GM10847 (cell line): ENCODE results near the gene INTS2.

Source experiments
- POLR2A ChIP-seq: IDR thresholded peaks from 2 replicates; pipeline ENCODE4 v1.6.1; 2011; ENCODE audit not compliant: insufficient read length; ENCODE audit errors: extremely low read depth

INTS2 gene

DNA sequence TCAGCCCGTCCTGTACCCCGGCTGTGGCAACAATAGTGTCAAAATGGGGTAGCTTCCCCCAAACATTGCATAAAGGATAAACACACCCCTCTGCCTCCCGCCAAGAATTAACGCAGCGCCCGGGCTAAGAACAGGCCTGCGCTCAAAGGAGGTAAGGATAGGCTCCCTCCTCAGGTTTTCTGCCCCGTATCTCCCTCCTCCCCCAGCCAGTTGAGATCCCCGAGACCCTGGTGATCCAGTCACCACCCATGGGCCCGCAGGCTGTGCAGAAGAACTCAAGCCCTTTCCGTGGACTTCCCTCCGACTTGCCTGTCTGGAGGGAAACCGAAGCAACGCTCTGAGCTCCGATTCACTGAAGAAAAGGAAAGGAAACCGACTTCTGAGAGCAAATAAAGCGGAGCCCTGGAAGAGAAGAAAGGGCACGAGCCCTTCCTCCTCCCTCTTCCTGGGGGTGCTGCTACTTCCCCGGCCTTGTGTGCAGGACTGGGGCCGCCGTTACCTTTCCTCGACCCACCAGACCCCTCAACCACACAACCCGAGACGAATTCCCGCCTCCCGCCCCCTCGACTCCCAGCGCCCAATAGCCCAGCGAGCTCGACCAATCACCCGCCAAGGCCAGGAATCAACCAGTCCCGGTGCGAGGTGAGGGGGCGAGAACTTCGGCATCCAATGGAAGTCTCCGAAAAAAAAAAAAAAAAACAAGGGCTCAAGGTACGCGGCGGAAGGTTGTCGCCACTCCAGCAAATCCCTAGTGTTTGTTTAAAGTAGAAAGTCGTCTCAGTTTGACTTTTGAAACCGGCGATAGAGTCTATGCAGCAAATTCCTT lies 64.6 kb downstream of the INTS2 start, which contains the start of gene BRIP1:
Gene BRIP1, minus strand, starts transcription at position 554 of the 826 bp plus-strand sequence. CDS start 1,989 bp downstream, outside the sequence.
- TF ChIP-seq POLR2A, result peak; percentile 56

DNA sequence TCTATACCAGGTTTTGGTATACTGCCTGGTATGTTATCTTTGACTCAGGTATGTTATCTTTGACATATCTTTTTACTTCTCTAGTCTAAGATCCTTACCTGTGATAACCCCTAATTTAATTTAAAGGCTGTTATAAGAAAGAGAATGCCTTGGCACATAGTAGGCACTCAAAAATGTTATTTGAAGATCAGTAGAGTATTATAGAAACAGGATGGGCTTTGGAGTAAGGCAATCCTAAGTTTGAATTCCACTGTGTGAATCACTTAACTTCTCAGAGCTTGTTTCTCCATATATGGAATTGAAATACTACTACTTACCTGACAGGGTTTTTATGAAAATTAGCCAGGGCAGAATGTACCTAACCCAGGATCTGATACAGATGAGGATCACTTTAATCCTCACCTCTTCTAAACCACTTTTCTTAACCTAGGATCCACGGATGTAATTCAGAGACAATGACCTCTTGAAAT lies 65.6 kb downstream of the INTS2 start:
- TF ChIP-seq POLR2A, result no peak

- TF ChIP-seq POLR2A, result no peak
These were observed 71.7 kb downstream of the INTS2 start for GRCh38 chr17:61856035-61856434.

DNA sequence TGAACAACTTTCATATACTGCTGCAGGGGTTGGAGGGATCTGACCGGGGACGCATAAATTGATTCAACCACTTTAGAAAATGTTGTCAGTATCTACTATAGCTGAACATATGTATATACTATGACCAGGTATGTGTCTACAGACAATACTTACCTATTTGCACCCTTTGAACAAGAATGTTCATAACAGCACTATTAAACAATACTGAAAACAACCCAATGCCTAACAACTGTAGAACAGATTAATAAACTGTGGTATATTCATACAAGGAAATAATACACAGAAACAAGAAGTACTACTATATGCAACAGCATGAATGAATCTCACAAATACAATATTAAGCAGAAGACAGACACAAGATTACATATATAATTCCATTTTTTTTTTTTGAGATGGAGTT lies 74.9 kb downstream of the INTS2 start:
- no peak for TF ChIP-seq POLR2A

DNA sequence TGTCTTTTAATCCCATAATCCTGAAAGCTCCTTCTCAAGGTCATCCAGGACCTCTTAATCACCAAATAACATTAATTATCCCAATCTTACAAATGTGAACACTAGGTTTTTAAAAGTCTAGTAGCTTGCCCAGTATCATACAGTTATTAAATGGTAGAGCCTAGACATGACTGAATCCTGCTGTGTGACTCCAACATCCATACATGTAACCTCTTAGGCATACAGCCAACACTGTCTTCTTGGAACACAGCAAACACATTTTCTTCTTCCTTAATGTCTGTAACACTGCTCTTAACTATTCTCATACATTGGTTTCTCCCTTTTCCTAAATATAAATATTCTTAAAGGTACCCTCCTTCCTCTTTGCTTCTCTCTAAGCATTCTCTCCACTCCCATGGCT lies 78.1 kb downstream of the INTS2 start:
- no peak for TF ChIP-seq POLR2A

DNA sequence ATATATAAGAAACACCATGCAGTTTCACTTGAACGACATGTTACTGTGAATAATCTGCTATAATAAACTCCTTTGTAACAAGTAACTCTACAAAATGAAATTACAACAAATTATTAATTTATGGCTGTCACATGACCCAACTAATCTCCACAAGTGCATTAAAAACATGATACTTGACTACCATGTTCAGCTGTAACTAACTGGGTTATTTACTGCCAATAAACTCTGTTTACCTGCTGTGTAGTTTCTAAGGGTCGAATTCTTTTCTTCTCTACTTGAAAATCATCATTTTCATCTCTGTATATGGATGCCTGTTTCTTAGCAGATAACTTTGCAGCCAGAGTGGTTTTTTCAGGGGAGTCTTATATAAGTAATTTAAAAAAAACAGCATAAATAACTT lies 78.9 kb downstream of the INTS2 start:
- no peak for TF ChIP-seq POLR2A

DNA sequence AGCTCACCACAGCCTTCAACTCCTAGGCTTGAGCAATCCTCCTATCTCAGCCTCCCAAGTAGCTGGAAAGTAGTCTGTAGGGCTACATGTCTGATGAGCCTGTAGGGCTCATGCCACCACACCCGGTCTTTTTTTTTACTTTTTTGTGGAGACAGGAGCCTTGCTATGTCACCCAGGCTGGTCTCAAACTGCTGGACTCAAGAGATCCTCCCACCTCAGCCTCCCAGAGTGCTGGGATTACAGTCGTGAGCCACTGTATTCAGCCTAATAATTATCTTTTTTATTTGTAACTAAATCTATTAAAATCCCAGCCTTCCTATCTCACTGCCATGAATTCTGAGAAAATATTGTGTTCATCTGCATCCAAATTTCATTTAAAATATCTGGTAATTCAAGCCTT lies 79.5 kb downstream of the INTS2 start:
- no peak for TF ChIP-seq POLR2A

DNA sequence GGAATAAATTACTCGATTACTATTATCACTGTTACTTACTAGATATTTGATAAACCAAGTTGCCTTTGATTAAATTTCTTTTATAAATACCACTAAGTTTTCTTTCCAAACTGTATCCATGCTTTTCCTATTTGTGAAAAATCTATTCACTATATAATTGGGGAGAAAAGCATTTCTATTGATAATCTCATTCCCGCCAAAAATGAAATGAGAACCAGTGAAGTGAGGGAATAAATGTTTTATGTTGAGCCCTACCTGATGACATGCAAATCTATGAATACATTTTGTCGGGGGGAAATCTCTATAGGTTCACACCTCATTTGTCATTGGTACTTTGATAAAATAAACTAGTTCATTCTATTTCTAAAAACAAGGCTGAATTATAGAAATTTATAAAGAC lies 80.1 kb downstream of the INTS2 start:
- no peak for TF ChIP-seq POLR2A

DNA sequence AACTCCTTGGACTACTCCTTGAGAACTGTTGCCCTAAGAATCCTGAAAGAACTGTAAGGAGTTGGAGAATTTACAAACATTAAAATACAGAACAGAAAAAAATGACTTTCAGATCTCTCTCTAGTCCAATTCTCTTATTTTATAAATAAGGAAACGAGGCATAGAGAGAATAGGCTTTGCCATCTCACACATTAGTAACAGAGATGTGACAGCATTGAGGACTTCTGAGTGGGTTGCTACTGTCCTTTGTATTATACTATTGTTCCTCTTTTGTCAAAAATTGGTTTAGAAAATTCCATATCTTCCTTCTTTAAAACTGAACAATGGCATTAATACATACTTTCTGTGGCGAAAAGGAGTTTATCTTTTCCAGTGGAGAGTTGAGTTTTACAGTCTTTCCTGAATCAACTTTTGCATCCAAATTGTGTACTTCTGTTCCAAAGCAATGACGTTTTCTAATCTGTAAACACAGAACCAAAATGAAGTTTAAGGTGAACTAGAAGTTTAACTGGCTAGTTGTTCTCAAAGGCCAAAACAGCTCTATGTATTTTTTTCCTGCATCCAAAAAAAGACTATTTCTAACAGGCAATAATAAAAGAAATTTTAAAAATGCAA lies 80.9 kb downstream of the INTS2 start:
- TF ChIP-seq POLR2A, result no peak

GRCh38 chr17:61846088-61846487 lies 81.7 kb downstream of the INTS2 start:
- TF ChIP-seq POLR2A, result no peak

DNA sequence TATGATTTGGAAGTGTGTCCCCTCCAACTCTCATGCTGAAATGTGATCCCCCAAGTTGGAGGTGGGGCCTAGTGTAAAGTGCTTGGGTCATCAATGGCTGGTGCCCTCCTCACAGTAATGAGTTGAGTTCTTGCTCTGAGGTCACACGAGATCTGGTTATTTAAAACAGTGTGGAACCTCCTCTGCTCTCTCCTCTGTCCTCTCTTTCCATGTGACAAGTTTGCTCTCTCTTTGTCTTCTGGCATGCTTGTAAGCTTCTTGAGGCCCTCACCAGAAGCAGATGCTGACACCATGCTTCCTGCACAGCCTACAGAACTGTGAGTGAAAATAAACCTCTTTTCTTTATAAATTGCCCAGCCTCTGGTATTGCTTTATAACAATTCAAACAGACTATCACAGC lies 84.3 kb downstream of the INTS2 start:
- no peak for TF ChIP-seq POLR2A

DNA sequence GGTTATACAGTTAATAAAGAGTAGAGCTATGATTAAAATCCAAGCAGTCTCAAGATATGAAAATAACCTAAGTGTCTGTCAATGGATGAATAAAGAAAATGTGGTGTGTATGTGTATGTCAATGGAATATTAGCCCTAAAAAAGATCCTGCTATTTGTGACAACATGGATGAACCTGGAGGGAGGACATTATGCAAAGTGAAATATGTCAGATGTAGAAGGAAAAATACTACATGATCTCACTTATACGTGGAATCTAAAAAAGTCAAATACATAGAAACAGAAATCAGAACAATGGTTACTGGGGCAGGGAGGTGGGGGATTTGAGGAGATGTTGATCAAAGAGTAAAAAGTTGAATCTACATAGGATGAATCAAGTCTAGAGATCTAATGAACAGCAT lies 84.9 kb downstream of the INTS2 start:
- no peak for TF ChIP-seq POLR2A

GRCh38 chr17:61839300-61839786 lies 88.4 kb downstream of the INTS2 start:
- no peak for TF ChIP-seq POLR2A

DNA sequence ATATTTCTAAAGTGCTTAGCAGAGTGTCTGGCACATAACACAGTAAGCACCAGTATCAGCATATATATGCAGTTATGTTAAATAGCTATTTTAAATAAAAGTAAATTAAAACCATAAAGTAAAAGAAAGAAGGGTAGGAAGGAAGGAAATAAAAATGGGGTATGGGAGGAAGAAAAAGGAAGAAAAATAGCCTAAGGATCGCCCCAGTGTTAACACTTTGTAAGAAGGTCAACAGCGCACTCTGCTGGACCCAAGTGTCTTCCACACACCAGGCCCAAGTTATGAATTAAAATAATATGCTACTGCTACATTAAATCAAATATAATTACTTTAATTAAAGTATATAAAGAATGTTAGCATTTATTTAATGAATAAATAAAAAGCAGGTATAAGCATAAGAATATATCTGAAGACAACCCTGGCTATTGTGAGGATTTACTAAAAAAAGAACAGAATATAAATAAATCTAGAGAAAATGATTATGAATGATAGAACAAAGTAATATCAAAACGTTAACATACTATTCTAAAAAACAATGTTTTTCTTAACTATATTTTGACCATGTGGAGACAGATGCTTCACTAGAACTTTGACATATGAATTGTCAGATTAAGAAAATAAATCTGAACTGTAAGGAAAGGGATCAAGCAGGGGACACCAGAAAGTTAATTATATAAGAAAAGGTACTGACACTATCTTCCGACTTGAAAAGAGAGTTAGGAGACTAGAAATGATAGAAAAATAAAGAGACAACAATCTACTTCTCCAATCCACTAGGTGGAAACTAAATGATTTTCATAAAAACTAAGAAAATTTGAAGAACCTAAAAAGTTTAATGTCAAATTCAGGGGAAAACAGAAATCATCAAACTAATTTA lies 90.4 kb downstream of the INTS2 start:
- no peak for TF ChIP-seq POLR2A
